Ishikawa (cell line): ENCODE measurements around the gene OR2A14.

Source experiments
- CEBPB ChIP-seq: IDR thresholded peaks from 2 replicates; pipeline ENCODE4 v1.6.1; 2012
- CREB1 ChIP-seq: IDR thresholded peaks from 2 replicates; pipeline ENCODE4 v1.6.1; 2012; ENCODE audit warnings: low read depth
- EGR1 ChIP-seq: IDR thresholded peaks from 2 replicates; pipeline ENCODE4 v1.6.1; 2012
- EP300 ChIP-seq: IDR thresholded peaks from 2 replicates; pipeline ENCODE4 v1.6.1; 2012; ENCODE audit warnings: borderline replicate concordance
- FOXM1 ChIP-seq: IDR thresholded peaks from 2 replicates; pipeline ENCODE4 v1.6.1; 2012; ENCODE audit warnings: low read depth, borderline replicate concordance
- MAX ChIP-seq: IDR thresholded peaks from 2 replicates; pipeline ENCODE4 v1.6.1; 2012
- NFIC ChIP-seq: IDR thresholded peaks from 2 replicates; pipeline ENCODE4 v1.6.1; 2012
- RAD21 ChIP-seq: IDR thresholded peaks from 2 replicates; pipeline ENCODE4 v1.6.1; 2012; ENCODE audit warnings: low read depth
- TAF1 ChIP-seq: IDR thresholded peaks from 2 replicates; pipeline ENCODE4 v1.6.1; 2012; ENCODE audit warnings: low read depth, mild to moderate bottlenecking
- TCF12 ChIP-seq: IDR thresholded peaks from 2 replicates; pipeline ENCODE4 v1.6.1; 2012; ENCODE audit warnings: low read depth
- TEAD4 ChIP-seq: IDR thresholded peaks from 2 replicates; pipeline ENCODE4 v1.6.1; 2012
- USF1 ChIP-seq: IDR thresholded peaks from 2 replicates; pipeline ENCODE4 v1.6.1; 2012
- YY1 ChIP-seq: IDR thresholded peaks from 2 replicates; pipeline ENCODE4 v1.6.1; 2012; ENCODE audit warnings: low read depth
- ZBTB7A ChIP-seq: IDR thresholded peaks from 2 replicates; pipeline ENCODE4 v1.6.1; 2012; ENCODE audit warnings: low read depth
- TF ChIP-seq, protein P1 (sequence below): IDR thresholded peaks from 2 replicates; pipeline ENCODE4 v1.6.1; 2012; ENCODE audit warnings: low read depth, mild to moderate bottlenecking

OR2A14 gene

GRCh38 chr7:144105211-144105610, 17.8 kb upstream of the OR2A14 start:
- TF ChIP-seq YY1 (no peak), EP300 (no peak), USF1 (no peak), FOXM1 (no peak), MAX (no peak), TCF12 (no peak), TAF1 (no peak), CREB1 (no peak), EGR1 (no peak), NFIC (no peak), RAD21 (no peak), ZBTB7A (no peak), CEBPB (no peak), TEAD4 (no peak)
- TF ChIP-seq, protein P1, sequence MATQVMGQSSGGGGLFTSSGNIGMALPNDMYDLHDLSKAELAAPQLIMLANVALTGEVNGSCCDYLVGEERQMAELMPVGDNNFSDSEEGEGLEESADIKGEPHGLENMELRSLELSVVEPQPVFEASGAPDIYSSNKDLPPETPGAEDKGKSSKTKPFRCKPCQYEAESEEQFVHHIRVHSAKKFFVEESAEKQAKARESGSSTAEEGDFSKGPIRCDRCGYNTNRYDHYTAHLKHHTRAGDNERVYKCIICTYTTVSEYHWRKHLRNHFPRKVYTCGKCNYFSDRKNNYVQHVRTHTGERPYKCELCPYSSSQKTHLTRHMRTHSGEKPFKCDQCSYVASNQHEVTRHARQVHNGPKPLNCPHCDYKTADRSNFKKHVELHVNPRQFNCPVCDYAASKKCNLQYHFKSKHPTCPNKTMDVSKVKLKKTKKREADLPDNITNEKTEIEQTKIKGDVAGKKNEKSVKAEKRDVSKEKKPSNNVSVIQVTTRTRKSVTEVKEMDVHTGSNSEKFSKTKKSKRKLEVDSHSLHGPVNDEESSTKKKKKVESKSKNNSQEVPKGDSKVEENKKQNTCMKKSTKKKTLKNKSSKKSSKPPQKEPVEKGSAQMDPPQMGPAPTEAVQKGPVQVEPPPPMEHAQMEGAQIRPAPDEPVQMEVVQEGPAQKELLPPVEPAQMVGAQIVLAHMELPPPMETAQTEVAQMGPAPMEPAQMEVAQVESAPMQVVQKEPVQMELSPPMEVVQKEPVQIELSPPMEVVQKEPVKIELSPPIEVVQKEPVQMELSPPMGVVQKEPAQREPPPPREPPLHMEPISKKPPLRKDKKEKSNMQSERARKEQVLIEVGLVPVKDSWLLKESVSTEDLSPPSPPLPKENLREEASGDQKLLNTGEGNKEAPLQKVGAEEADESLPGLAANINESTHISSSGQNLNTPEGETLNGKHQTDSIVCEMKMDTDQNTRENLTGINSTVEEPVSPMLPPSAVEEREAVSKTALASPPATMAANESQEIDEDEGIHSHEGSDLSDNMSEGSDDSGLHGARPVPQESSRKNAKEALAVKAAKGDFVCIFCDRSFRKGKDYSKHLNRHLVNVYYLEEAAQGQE = no peak

- TF ChIP-seq YY1 (no peak), TCF12 (no peak), MAX (no peak), RAD21 (no peak), CEBPB (no peak), USF1 (no peak), CREB1 (no peak), ZBTB7A (no peak), EGR1 (no peak), TEAD4 (no peak), FOXM1 (no peak), NFIC (no peak), TAF1 (no peak)
- TF ChIP-seq, protein P1 = no peak
These were observed 13.7 kb upstream of the OR2A14 start, which contains the start of gene OR2A2 for GRCh38 chr7:144109283-144109682. Gene OR2A2, plus strand, starts transcription at chr7:144109583. Its CDS starts 0 bp downstream, at chr7:144109583.

- no peak for TF ChIP-seq EP300
These were observed 12.7 kb upstream of the OR2A14 start for GRCh38 chr7:144110272-144110671.

DNA sequence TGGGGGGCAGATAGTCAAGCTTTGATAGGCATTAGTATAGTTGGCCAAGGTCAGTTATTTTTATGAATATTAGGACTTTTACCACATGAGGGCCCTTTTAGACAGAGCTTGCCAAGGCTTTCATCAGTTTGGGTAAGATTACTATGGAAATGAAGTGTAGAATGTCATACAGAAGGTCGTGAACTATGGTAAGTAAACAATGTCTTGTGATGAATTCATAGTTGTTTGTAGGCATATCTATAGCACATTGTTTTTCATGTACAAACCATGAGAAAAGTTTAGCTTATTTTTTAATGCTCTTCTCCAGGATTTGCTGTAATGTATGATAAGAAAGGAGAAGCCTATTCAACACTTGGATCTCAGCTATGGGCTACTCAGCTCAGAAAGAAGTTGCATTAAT, 9.3 kb upstream of the OR2A14 start:
- no peak for TF ChIP-seq ZBTB7A
- TF ChIP-seq, protein P1 = no peak
- TF ChIP-seq TCF12 = no peak
- no peak for TF ChIP-seq RAD21
- no peak for TF ChIP-seq TEAD4
- TF ChIP-seq USF1 = no peak
- TF ChIP-seq CREB1 = no peak
- TF ChIP-seq NFIC = no peak
- no peak for TF ChIP-seq FOXM1
- TF ChIP-seq CEBPB = no peak
- TF ChIP-seq EP300 = no peak
- no peak for TF ChIP-seq EGR1
- TF ChIP-seq YY1 = no peak
- no peak for TF ChIP-seq TAF1
- TF ChIP-seq MAX = no peak
